Measurements from ENCODE around the gene LSM3. TPM values are rescaled to one million over a fixed set of nuclear protein-coding genes. Genes with fewer than 3 reads are reported as not detected.
A peak's percentile ranks its signal among the peaks of the same experiment; 100 is the strongest.

LSM3 gene
- total RNA-seq, 4 donors from 2014 or later: 7.9 to 15.6 (median 12.7) TPM

DNA sequence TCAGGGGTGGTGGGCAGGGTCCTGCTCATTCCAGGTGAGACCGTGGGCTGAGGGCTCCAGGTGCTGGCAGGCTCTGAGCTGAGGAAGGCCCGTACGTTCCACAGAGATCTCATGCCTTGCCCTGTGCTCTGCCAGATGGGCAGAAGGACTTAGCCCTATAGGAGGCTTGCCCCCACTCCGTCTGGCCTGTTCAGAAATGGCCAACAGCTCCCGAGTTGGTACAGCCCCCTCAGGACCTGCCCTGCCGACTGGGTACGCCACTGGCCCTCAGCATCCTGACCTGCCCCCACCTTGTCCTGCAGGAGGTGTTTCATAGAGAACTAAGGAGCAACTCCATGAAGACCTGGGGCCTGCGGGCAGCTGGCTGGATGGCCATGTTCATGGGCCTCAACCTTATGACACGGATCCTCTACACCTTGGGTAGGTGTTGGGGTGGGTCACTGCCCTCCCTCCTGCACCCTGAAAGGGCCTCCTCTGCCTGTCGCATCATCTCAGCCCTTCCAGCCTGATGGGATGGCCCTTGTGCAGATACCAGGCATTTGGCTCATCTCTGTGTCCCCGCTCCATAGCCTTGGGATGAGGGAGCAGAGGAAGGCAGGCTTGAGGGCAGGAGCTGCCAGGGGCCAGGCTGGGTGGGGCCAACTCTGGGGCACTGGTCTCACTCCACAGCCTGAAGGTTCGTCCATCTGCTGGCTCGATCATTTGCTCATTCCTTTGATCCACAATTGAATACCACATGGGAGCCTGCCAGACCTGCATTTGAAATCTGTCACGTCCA, 39.5 kb upstream of the LSM3 start:
- Histone ChIP-seq H3K27me3 (no peaks in the 10 kb centered on the region), H3K27ac (peak overlapping the region in 3 of 4 donors; percentile 4 to 93 (median 86)), H3K4me1 (peaks cover 1 to 51% (median 17%) of the 10 kb centered on the region in 3 donors), H3K9me3 (no peaks in the 10 kb centered on the region), H3K4me3 (no peak overlapping the region), H3K36me3 (peaks cover 0 to 83% of the 10 kb centered on the region in 2 donors)
- no peak for ATAC-seq
- TF ChIP-seq POLR2A (IDR thresholded peaks at IDR 0.05) (no peak), POLR2AphosphoS5 (IDR thresholded peaks at IDR 0.05) (no peak)
- TF ChIP-seq, protein P1, sequence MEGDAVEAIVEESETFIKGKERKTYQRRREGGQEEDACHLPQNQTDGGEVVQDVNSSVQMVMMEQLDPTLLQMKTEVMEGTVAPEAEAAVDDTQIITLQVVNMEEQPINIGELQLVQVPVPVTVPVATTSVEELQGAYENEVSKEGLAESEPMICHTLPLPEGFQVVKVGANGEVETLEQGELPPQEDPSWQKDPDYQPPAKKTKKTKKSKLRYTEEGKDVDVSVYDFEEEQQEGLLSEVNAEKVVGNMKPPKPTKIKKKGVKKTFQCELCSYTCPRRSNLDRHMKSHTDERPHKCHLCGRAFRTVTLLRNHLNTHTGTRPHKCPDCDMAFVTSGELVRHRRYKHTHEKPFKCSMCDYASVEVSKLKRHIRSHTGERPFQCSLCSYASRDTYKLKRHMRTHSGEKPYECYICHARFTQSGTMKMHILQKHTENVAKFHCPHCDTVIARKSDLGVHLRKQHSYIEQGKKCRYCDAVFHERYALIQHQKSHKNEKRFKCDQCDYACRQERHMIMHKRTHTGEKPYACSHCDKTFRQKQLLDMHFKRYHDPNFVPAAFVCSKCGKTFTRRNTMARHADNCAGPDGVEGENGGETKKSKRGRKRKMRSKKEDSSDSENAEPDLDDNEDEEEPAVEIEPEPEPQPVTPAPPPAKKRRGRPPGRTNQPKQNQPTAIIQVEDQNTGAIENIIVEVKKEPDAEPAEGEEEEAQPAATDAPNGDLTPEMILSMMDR (IDR thresholded peaks at IDR 0.05): no peak
- 80 to 84% methylated on average over 1 to 3 of the region's 14 CpGs for WGBS, 2 donors (ENCODE audit: low coverage in 1 of 2)

DNA sequence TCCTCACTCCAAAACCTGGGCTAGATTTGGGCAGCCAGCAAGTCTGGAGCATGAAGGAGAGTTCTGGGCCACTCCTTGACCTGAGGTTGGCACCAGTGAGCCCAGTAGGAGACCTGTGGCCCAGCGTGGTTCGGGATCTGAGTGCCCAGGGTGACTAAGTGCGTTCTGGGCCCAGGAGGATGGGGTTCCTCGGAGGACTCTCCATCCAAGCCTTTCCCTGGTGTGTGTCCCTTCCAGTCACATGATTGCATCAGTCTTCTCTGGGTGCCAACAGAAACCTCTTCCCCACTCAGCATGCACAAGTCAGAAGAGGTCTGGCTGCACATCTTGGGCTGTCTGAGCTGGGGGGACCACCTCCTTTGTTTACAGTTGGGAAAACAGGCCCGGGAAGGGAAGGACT, 38.8 kb upstream of the LSM3 start:
- WGBS, 2 donors (ENCODE audit: low coverage in 1 of 2): 60% methylated on average over 1 of the region's 5 CpGs; no CpG with 5 or more reads in 1 of the 2 donors
- Histone ChIP-seq H3K4me3 (no peak overlapping the region), H3K36me3 (peaks cover 0 to 76% of the 10 kb centered on the region in 2 donors), H3K27me3 (no peaks in the 10 kb centered on the region), H3K4me1 (peaks cover 3 to 58% (median 20%) of the 10 kb centered on the region in 3 donors), H3K9me3 (no peaks in the 10 kb centered on the region), H3K27ac (peak overlapping the region in 2 of 4 donors; percentile 86 to 93)
- no peak for ATAC-seq
- no peak for TF ChIP-seq POLR2A (IDR thresholded peaks at IDR 0.05)
- no peak for TF ChIP-seq EP300 (IDR thresholded peaks at IDR 0.05)

DNA sequence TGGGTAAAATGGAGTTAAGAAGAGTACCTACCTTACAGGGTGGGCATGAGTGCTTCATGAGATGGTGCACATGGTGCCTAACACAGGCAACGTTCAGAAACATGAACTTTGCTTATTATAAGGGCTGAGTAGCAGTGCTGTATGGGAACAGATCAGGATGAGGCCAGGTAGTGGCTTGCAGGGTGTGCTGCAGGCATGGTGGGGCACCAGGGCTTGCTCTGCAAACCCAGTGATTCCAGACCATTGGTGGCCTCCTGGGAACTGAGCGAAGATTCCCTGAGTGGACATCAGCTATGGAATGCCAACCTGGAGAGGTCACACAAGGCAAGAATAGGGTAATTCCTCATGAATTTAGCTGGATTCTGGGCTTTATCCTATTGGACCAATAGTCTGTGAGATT, 37.9 kb upstream of the LSM3 start:
- peak overlapping the region in 3 of 4 donors; percentile 86 to 93 (median 88) for H3K27ac ChIP-seq
- H3K36me3 ChIP-seq: peaks cover 0 to 71% of the 10 kb centered on the region in 2 donors
- no peaks in the 10 kb centered on the region for H3K9me3 ChIP-seq
- WGBS, 2 donors (ENCODE audit: low coverage in 1 of 2): 69% methylated on average over 2 of the region's 2 CpGs; no CpG with 5 or more reads in 1 of the 2 donors
- no peaks in the 10 kb centered on the region for H3K27me3 ChIP-seq
- H3K4me1 ChIP-seq: peaks cover 9 to 67% (median 26%) of the 10 kb centered on the region in 3 donors
- no peak for ATAC-seq
- TF ChIP-seq POLR2A (IDR thresholded peaks at IDR 0.05) (no peak), POLR2AphosphoS5 (IDR thresholded peaks at IDR 0.05) (no peak), EP300 (IDR thresholded peaks at IDR 0.05) (no peak)
- H3K4me3 ChIP-seq: no peak overlapping the region

DNA sequence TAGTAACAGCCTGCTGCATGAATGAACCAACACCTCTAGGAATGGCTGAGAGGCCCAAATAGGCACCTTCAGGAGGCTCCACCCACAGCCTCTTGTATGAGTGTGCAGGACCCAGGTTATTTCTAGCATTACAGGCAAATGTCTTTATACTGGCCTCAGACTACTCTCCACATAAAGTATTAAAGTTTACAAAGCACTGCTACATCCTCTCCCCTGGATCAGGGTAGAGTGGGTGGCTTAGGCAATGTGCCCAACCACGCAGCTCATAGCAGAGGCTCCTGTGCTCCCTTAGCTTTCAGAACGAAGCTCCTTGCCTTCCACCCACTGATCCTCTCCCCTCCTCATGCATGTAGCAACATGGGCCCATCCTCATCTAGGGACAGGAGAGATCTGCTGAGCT, 37.5 kb upstream of the LSM3 start:
- Histone ChIP-seq H3K27me3 (no peaks in the 10 kb centered on the region), H3K4me3 (no peak overlapping the region), H3K36me3 (peaks cover 0 to 71% of the 10 kb centered on the region in 2 donors), H3K9me3 (no peaks in the 10 kb centered on the region), H3K27ac (peak overlapping the region in 3 of 4 donors; percentile 86 to 93 (median 88)), H3K4me1 (peaks cover 9 to 72% (median 31%) of the 10 kb centered on the region in 3 donors)
- whole genome bisulfite sequencing, 2 donors (ENCODE audit: low coverage in 1 of 2): 45% methylated on average over 2 of the region's 2 CpGs; no CpG with 5 or more reads in 1 of the 2 donors
- no peak for ATAC-seq
- no peak for TF ChIP-seq EP300 (IDR thresholded peaks at IDR 0.05)
- no peak for TF ChIP-seq POLR2A (IDR thresholded peaks at IDR 0.05)
- TF ChIP-seq, protein P1 (IDR thresholded peaks at IDR 0.05): no peak
- TF ChIP-seq POLR2AphosphoS5 (IDR thresholded peaks at IDR 0.05): no peak

DNA sequence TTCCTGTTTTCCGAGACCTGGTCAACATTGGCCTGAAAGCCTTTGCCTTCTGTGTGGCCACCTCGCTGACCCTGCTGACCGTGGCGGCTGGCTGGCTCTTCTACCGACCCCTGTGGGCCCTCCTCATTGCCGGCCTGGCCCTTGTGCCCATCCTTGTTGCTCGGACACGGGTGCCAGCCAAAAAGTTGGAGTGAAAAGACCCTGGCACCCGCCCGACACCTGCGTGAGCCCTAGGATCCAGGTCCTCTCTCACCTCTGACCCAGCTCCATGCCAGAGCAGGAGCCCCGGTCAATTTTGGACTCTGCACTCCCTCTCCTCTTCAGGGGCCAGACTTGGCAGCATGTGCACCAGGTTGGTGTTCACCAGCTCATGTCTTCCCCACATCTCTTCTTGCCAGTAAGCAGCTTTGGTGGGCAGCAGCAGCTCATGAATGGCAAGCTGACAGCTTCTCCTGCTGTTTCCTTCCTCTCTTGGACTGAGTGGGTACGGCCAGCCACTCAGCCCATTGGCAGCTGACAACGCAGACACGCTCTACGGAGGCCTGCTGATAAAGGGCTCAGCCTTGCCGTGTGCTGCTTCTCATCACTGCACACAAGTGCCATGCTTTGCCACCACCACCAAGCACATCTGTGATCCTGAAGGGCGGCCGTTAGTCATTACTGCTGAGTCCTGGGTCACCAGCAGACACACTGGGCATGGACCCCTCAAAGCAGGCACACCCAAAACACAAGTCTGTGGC, 36.8 kb upstream of the LSM3 start:
- H3K4me3 ChIP-seq: no peak overlapping the region
- H3K4me1 ChIP-seq: peaks cover 9 to 72% (median 33%) of the 10 kb centered on the region in 3 donors
- no peaks in the 10 kb centered on the region for H3K27me3 ChIP-seq
- peak overlapping the region in 3 of 4 donors; percentile 86 to 93 (median 88) for H3K27ac ChIP-seq
- TF ChIP-seq POLR2AphosphoS5 (IDR thresholded peaks at IDR 0.05) (no peak), EP300 (IDR thresholded peaks at IDR 0.05) (no peak), POLR2A (IDR thresholded peaks at IDR 0.05) (no peak)
- TF ChIP-seq, protein P1 (IDR thresholded peaks at IDR 0.05): no peak
- peaks cover 0 to 72% of the 10 kb centered on the region in 2 donors for H3K36me3 ChIP-seq
- 89% methylated on average over 7 of the region's 19 CpGs; no CpG with 5 or more reads in 1 of the 2 donors for WGBS, 2 donors (ENCODE audit: low coverage in 1 of 2)
- ATAC-seq: no peak
- H3K9me3 ChIP-seq: no peaks in the 10 kb centered on the region

Measured in gastroesophageal sphincter (tissue), 4 donors.